NCI-H2107 treated with DMSO at 0.1 percent for 48 hours (cell line): ENCODE results near the gene IGF2.

ENCODE experiments used
- DNase-seq: peaks from one replicate; lab custom pipeline; 2025; ENCODE audit not compliant: unreplicated experiment; lab: John Stamatoyannopoulos, UW

The IGF2 gene

GRCh38 chr11:2154195-2154585, 15.0 kb upstream of the IGF2 start:
- DNase-seq = no peak

GRCh38 chr11:2153581-2154194, 14.5 kb upstream of the IGF2 start:
- DNase-seq = no peak

GRCh38 chr11:2151500-2152257, 12.5 kb upstream of the IGF2 start:
- peak; percentile 43 for DNase-seq

GRCh38 chr11:2149864-2150847, 11.0 kb upstream of the IGF2 start:
- peak; percentile 6 for DNase-seq

GRCh38 chr11:2149460-2149859, 10.3 kb upstream of the IGF2 start:
- no peak for DNase-seq

- no peak for DNase-seq
Measured at GRCh38 chr11:2148595-2148994, 9.4 kb upstream of the IGF2 start.

GRCh38 chr11:2147391-2147790, 8.2 kb upstream of the IGF2 start:
- DNase-seq = no peak

GRCh38 chr11:2146051-2146450, 6.9 kb upstream of the IGF2 start:
- no peak for DNase-seq

GRCh38 chr11:2144544-2145248, 5.5 kb upstream of the IGF2 start:
- DNase-seq = no peak

- DNase-seq = no peak
Measured at GRCh38 chr11:2143799-2144543, 4.8 kb upstream of the IGF2 start.

- DNase-seq = no peak
Measured at GRCh38 chr11:2143477-2143798, 4.2 kb upstream of the IGF2 start.

GRCh38 chr11:2142762-2143202, 3.6 kb upstream of the IGF2 start:
- no peak for DNase-seq

- no peak for DNase-seq
Measured at GRCh38 chr11:2142300-2142759, 3.1 kb upstream of the IGF2 start.

- DNase-seq = no peak
Measured at GRCh38 chr11:2140411-2141400, 1.5 kb upstream of the IGF2 start.

GRCh38 chr11:2139621-2140337, 590 bp upstream of the IGF2 start:
- no peak for DNase-seq

- no peak for DNase-seq
Measured at GRCh38 chr11:2138431-2139122, 612 bp downstream of the IGF2 start.

- DNase-seq = no peak
Measured at GRCh38 chr11:2138068-2138430, 1.1 kb downstream of the IGF2 start.
